Left lobe of liver (tissue), 2 donors: Measurements from ENCODE around the gene ZNF764. TPM values are rescaled to one million over a fixed set of nuclear protein-coding genes. Genes with fewer than 3 reads are reported as not detected.
A peak's percentile ranks its signal among the peaks of the same experiment; 100 is the strongest.
"Not testable (repeated sequence)": the region's sequence is repeated elsewhere in the genome, so short reads cannot be mapped to it uniquely, and the experiment has no call there.

ENCODE experiments used
- ATAC-seq: fragments of 200-7000 bp; cut with Tn5 transposase; one replicate; pipeline ENCODE4 v1.9.1; 2020; ENCODE audit warnings: mild to moderate bottlenecking, moderate library complexity
- DNase-seq: peaks from one replicate; pipeline ENCODE4 v3.0.0-alpha.2; 2020; ENCODE audit warnings: low spot score
- total RNA-seq: library from RNA; stranded (reverse); gene quantifications from one replicate; pipeline ENCODE4 v1.2.1, GENCODE V29; 2021
- donor health status: DM: no; HTN: no; CAD: no; lungs with moderate emphysema.
- donor health status: DM: no; HTN: yes; CAD: no.

Gene ZNF764
- total RNA-seq, 1 donor from 2014 or later: 6.3 TPM

- ATAC-seq (no peak), DNase-seq (no peak)
Observed at GRCh38 chr16:30551781-30552180, 6.4 kb downstream of the ZNF764 start.

- DNase-seq (no peak), ATAC-seq (no peak)
Observed at GRCh38 chr16:30548416-30549253, 9.5 kb downstream of the ZNF764 start.

- ATAC-seq: peak; percentile 21
- DNase-seq: no peak
Observed at GRCh38 chr16:30546115-30546514, 12.1 kb downstream of the ZNF764 start.

- no peak for DNase-seq
- ATAC-seq: no peak
Observed at GRCh38 chr16:30543067-30543466, 15.1 kb downstream of the ZNF764 start.

- DNase-seq: no peak
- no peak for ATAC-seq
Observed at GRCh38 chr16:30541502-30542329, 16.5 kb downstream of the ZNF764 start.

GRCh38 chr16:30540916-30541464 is 17.2 kb downstream of the ZNF764 start:
- ATAC-seq: not testable (repeated sequence)

GRCh38 chr16:30539986-30540526 is 18.1 kb downstream of the ZNF764 start:
- ATAC-seq: not testable (repeated sequence)

More at GRCh38 chr16:30540916-30541464, 17.2 kb downstream of the ZNF764 start:
- not testable (repeated sequence) for DNase-seq

GRCh38 chr16:30539000-30539964 is 18.9 kb downstream of the ZNF764 start:
- no peak for ATAC-seq
- no peak for DNase-seq

More at GRCh38 chr16:30539986-30540526, 18.1 kb downstream of the ZNF764 start:
- not testable (repeated sequence) for DNase-seq

- not testable (repeated sequence) for ATAC-seq, DNase-seq
Observed at GRCh38 chr16:30536391-30537024, 21.7 kb downstream of the ZNF764 start.

- ATAC-seq (peak; percentile 79), DNase-seq (peak; percentile 73)
Observed at GRCh38 chr16:30535777-30536190, 22.4 kb downstream of the ZNF764 start.

- peak; percentile 7 for ATAC-seq
Observed at GRCh38 chr16:30535106-30535776, 22.9 kb downstream of the ZNF764 start.

GRCh38 chr16:30534368-30535105 is 23.6 kb downstream of the ZNF764 start, which contains the start of gene ZNF747:
Gene ZNF747, minus strand, starts transcription at chr16:30534858. Its CDS starts 179 bp downstream, at chr16:30534679.
- ATAC-seq (peak; percentile 86), DNase-seq (peak; percentile 96)

More at GRCh38 chr16:30535106-30535776, 22.9 kb downstream of the ZNF764 start:
- no peak for DNase-seq

GRCh38 chr16:30533748-30534367 is 24.3 kb downstream of the ZNF764 start:
- DNase-seq: no peak
- peak; percentile 2 for ATAC-seq

GRCh38 chr16:30533146-30533522 is 25.0 kb downstream of the ZNF764 start:
- DNase-seq (no peak), ATAC-seq (peak; percentile 7)

- ATAC-seq: no peak
- DNase-seq: no peak
Observed at GRCh38 chr16:30532285-30533145, 25.7 kb downstream of the ZNF764 start.
